Activated CD4-positive, alpha-beta T cell treated with anti-CD3 and anti-CD28 coated beads, Interleukin-2, amount 10 ng/mL, durations not matched to agents 7 days and 5 days (primary cell): ENCODE measurements around the gene STRBP. TPM values are rescaled to one million over a fixed set of nuclear protein-coding genes. Genes with fewer than 3 reads are reported as not detected.
A peak's percentile ranks its signal among the peaks of the same experiment; 100 is the strongest.
"Not testable (repeated sequence)": the region's sequence is repeated elsewhere in the genome, so short reads cannot be mapped to it uniquely, and the experiment has no call there.

Experiments used
- CTCF ChIA-PET: fragments of 350-600 bp; sonication (Branson Sonifier 250); formaldehyde crosslinking; loops from one replicate; lab custom pipeline; 2021; ENCODE audit warnings: antibody characterized with exemption; lab: Charles Lee
- POLR2A ChIA-PET: fragments of 350-600 bp; sonication (Branson Sonifier 250); formaldehyde crosslinking; loops from one replicate; lab custom pipeline; 2021; ENCODE audit warnings: antibody characterized with exemption; lab: Charles Lee
- DNase-seq: peaks from one replicate; pipeline ENCODE4 v3.0.0-alpha.2; 2020
- H3K27ac Mint-ChIP-seq: one replicate; pipeline ENCODE4 v1.8.0; 2021; ENCODE audit warnings: mild to moderate bottlenecking, moderate library complexity, mixed read lengths
- H3K27me3 Mint-ChIP-seq: one replicate; pipeline ENCODE4 v1.8.0; 2021; ENCODE audit warnings: mixed read lengths
- H3K36me3 Mint-ChIP-seq: one replicate; pipeline ENCODE4 v1.8.0; 2021; ENCODE audit warnings: low read depth, mixed read lengths
- H3K4me1 Mint-ChIP-seq: one replicate; pipeline ENCODE4 v1.8.0; 2021; ENCODE audit warnings: mixed read lengths
- H3K4me3 Mint-ChIP-seq: one replicate; pipeline ENCODE4 v1.8.0; 2021; ENCODE audit warnings: mild to moderate bottlenecking, moderate library complexity, mixed read lengths
- H3K9me3 Mint-ChIP-seq: one replicate; pipeline ENCODE4 v1.8.0; 2021; ENCODE audit warnings: mixed read lengths
- total RNA-seq, 2 experiments: library from RNA; stranded (reverse); gene quantifications; one replicate each; pipeline ENCODE4 v1.2.3, GENCODE V29; 2021

STRBP gene
- total RNA-seq, 2 experiments from 2014 or later = 16.8 to 20.1 TPM

GRCh38 chr9:123301936-123302335, 33.5 kb upstream of the STRBP start:
- DNase-seq, H3K4me3 Mint-ChIP-seq, H3K9me3 Mint-ChIP-seq, H3K27ac Mint-ChIP-seq, H3K27me3 Mint-ChIP-seq, CTCF ChIA-PET, H3K36me3 Mint-ChIP-seq: not testable (repeated sequence)
- peaks cover 34% of the 10 kb centered on the region for H3K4me1 Mint-ChIP-seq
- POLR2A ChIA-PET = interaction anchor here (0.6 kb wide), 1 partner anchor 57 kb away, joined by 7 read pairs; no protein-coding TSS in a partner anchor

- DNase-seq = no peak
- Mint-ChIP-seq H3K27me3 (no peaks in the 10 kb centered on the region), H3K9me3 (no peaks in the 10 kb centered on the region), H3K27ac (no peak overlapping the region), H3K36me3 (no peaks in the 10 kb centered on the region), H3K4me1 (peaks cover 34% of the 10 kb centered on the region), H3K4me3 (no peak overlapping the region)
- ChIA-PET CTCF (no interaction called here), POLR2A (no interaction called here)
Measured at GRCh38 chr9:123300554-123300953, 32.2 kb upstream of the STRBP start.

DNA sequence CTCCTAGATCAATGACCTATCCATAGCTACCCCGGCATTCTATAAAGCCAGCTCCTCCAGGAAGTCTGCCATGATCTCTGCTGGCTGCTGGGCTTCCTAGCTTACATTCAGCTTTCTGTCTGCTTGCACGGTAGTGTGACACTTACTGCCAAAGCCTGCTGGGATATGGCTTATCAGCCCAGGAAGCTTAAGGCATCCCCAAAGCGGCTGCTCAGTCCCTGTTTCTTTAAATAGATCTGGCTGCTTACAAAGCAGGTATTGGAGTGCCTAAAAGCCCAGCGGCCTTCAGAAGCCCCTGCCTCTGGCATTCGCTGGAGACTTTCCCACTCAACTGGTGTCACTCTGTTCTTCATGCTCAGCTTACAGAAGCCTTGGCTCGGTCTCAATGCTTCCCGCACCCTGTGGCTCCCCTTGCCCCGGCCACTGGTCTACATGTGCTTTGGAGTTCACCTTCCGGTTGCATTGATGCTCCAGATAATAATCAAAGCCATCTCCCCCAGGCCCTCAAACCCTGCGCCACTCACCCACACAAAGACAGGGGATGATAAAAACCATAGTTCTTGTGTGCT, 31.3 kb upstream of the STRBP start:
- Mint-ChIP-seq H3K9me3 (no peaks in the 10 kb centered on the region), H3K27ac (no peak overlapping the region), H3K4me3 (no peak overlapping the region), H3K27me3 (no peaks in the 10 kb centered on the region), H3K36me3 (no peaks in the 10 kb centered on the region), H3K4me1 (peaks cover 26% of the 10 kb centered on the region)
- DNase-seq = no peak
- ChIA-PET CTCF (interaction anchor here (1.6 kb wide), 1 partner anchor 11 kb away, joined by 6 read pairs; no protein-coding TSS in a partner anchor), POLR2A (no interaction called here)

DNA sequence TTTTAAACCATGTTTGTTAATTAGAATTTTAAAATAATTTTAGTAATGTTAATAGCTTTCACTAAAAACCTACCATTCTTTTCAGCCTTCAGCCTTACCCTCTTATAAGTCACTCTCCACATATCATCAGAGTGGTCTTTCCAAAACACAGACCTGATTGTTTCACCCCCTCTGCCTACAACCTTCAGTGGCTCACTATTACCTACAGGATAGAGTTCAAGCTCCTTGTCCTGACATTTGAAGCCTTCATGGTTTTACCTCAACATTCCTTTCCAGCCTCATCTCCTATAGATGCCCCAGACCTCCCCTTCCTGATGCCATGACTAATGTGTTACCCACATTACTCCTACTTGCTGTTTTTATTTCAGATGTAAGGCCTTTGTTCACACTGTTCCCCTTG, 27.8 kb upstream of the STRBP start:
- CTCF ChIA-PET = interaction anchor here (0.7 kb wide), 1 partner anchor 29 kb away, joined by 3 read pairs; no protein-coding TSS in a partner anchor
- Mint-ChIP-seq H3K27me3 (peaks cover 4% of the 10 kb centered on the region), H3K27ac (no peak overlapping the region), H3K4me3 (no peak overlapping the region), H3K9me3 (no peaks in the 10 kb centered on the region), H3K4me1 (peaks cover 1% of the 10 kb centered on the region), H3K36me3 (no peaks in the 10 kb centered on the region)
- DNase-seq = no peak
- POLR2A ChIA-PET = no interaction called here

GRCh38 chr9:123291736-123292135, 23.4 kb upstream of the STRBP start:
- H3K27ac Mint-ChIP-seq = no peak overlapping the region
- POLR2A ChIA-PET = no interaction called here
- peak; percentile 22 for DNase-seq
- no peaks in the 10 kb centered on the region for H3K9me3 Mint-ChIP-seq
- H3K4me1 Mint-ChIP-seq = no peaks in the 10 kb centered on the region
- no peak overlapping the region for H3K4me3 Mint-ChIP-seq
- CTCF ChIA-PET = no interaction called here
- H3K27me3 Mint-ChIP-seq = peaks cover 4% of the 10 kb centered on the region
- no peaks in the 10 kb centered on the region for H3K36me3 Mint-ChIP-seq

DNA sequence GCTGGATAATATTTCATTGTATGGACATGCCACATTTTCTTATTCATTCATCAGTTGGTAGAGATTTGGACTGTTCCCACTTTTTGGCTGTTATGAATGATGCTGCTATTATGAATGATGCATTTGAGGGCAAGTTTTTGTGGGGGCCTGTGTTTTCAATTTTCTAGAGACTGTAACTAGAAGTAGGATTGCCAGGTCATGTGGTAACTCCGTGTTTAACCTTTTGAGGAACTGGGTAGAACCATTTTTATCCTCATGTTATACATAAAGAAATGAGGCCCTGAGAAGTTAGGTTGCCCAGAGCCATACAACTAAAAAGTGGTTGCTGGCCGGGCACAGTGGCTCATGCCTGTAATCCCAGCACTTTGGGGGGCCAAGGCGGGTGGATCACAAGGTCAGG, 22.4 kb upstream of the STRBP start:
- ChIA-PET CTCF (no interaction called here), POLR2A (no interaction called here)
- H3K27ac Mint-ChIP-seq = no peak overlapping the region
- H3K27me3 Mint-ChIP-seq = peaks cover 4% of the 10 kb centered on the region
- no peaks in the 10 kb centered on the region for H3K9me3 Mint-ChIP-seq
- no peak for DNase-seq
- no peak overlapping the region for H3K4me3 Mint-ChIP-seq
- no peaks in the 10 kb centered on the region for H3K36me3 Mint-ChIP-seq
- no peaks in the 10 kb centered on the region for H3K4me1 Mint-ChIP-seq

- CTCF ChIA-PET = interaction anchor here (0.6 kb wide), 1 partner anchor 189 kb away, joined by 3 read pairs; no protein-coding TSS in a partner anchor
- DNase-seq = no peak
- POLR2A ChIA-PET = no interaction called here
- no peak overlapping the region for H3K4me3 Mint-ChIP-seq
- no peaks in the 10 kb centered on the region for H3K4me1 Mint-ChIP-seq
- H3K27ac Mint-ChIP-seq = no peak overlapping the region
- H3K36me3 Mint-ChIP-seq = no peaks in the 10 kb centered on the region
- H3K27me3 Mint-ChIP-seq = peaks cover 4% of the 10 kb centered on the region
- no peaks in the 10 kb centered on the region for H3K9me3 Mint-ChIP-seq
Measured at GRCh38 chr9:123287639-123288038, 19.3 kb upstream of the STRBP start.

- no peaks in the 10 kb centered on the region for H3K36me3 Mint-ChIP-seq
- no peaks in the 10 kb centered on the region for H3K9me3 Mint-ChIP-seq
- DNase-seq = no peak
- H3K27ac Mint-ChIP-seq = no peak overlapping the region
- no peaks in the 10 kb centered on the region for H3K27me3 Mint-ChIP-seq
- POLR2A ChIA-PET = no interaction called here
- CTCF ChIA-PET = interaction anchor here (0.8 to 1.2 kb wide), 2 partner anchors 17 to 32 kb away, joined by 3 read pairs; no protein-coding TSS in a partner anchor
- H3K4me3 Mint-ChIP-seq = no peak overlapping the region
- H3K4me1 Mint-ChIP-seq = no peaks in the 10 kb centered on the region
Measured at GRCh38 chr9:123286324-123286723, 17.9 kb upstream of the STRBP start.

GRCh38 chr9:123284656-123285055, 16.3 kb upstream of the STRBP start:
- ChIA-PET CTCF (no interaction called here), POLR2A (no interaction called here)
- Mint-ChIP-seq H3K9me3 (no peaks in the 10 kb centered on the region), H3K4me1 (no peaks in the 10 kb centered on the region), H3K36me3 (no peaks in the 10 kb centered on the region), H3K27ac (no peak overlapping the region), H3K4me3 (no peak overlapping the region), H3K27me3 (no peaks in the 10 kb centered on the region)
- no peak for DNase-seq

DNA sequence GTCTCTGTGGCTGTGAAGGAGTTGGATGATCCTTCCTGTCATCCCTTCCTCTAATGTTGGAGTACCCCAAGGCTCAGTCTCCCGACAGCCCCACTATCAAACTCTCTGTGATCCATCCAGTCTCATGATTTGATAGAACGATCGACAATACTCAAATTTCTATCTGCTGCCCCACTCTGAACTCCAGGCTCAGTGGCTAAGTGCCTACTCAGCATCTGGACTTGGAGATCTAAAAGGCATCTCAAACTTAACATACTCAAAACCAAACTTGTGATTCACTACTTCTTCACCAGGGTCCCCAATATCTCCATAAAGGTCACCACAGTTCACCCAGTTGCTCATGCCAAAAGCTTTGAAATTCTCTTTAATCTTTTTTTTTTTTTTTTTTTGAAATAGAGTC, 15.1 kb upstream of the STRBP start:
- POLR2A ChIA-PET = no interaction called here
- CTCF ChIA-PET = no interaction called here
- Mint-ChIP-seq H3K9me3 (peaks cover 4% of the 10 kb centered on the region), H3K27ac (no peak overlapping the region), H3K4me1 (no peaks in the 10 kb centered on the region), H3K27me3 (no peaks in the 10 kb centered on the region), H3K36me3 (no peaks in the 10 kb centered on the region), H3K4me3 (no peak overlapping the region)
- no peak for DNase-seq

DNA sequence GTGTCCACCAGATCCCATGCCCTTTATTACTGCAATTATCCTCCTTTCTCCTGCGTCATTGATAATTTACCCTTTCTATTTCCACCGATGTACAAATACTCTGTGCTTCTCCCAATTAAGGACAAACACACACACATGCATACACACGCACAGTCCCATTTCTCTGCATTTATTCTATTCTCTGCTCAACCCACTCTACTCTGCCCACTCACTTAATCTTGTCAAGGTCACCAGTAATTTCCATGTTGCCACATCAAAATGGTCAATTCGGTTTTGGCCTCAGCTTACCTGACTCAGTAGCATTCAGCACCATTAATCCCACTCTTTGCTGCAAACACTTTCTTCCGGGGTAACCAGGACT, 14.6 kb upstream of the STRBP start:
- Mint-ChIP-seq H3K27ac (no peak overlapping the region), H3K9me3 (peaks cover 4% of the 10 kb centered on the region), H3K4me3 (no peak overlapping the region), H3K4me1 (no peaks in the 10 kb centered on the region), H3K27me3 (no peaks in the 10 kb centered on the region), H3K36me3 (no peaks in the 10 kb centered on the region)
- CTCF ChIA-PET = interaction anchor here (1.5 kb wide), 1 partner anchor 14 kb away, joined by 3 read pairs; no protein-coding TSS in a partner anchor
- POLR2A ChIA-PET = no interaction called here
- no peak for DNase-seq

DNA sequence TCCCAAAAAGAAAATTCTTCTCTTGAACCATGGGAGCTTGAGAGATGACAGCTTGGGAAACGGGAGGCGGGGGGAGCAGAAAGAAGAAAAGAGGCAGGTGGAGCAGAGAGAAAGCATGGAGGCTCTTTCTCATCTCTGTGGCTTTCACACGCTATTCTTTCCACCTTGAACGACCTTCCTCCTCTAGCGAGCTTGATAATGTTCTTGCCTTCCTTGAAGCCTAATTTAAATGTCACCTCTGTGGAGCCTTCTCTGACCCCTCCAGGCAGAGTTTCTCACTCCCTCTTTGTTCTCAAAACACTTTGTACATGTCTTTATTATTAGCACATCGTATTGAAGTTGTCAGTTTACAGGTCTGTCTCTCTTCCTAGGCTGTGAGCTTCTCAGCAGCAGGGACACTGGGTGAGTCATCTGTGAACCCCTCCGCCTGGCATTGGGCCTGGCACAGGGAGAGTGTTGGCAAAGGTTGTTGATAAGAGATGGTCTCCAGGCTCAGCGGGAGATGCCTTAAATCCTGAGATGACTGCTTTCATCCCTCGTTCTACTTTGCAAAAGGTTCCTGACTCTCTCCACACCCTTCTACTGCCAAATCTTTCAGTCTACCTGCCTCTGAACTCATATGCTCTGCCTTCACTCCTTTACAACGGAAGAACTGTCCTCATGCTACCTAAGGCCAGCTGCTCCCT, 14.1 kb upstream of the STRBP start:
- H3K36me3 Mint-ChIP-seq = no peaks in the 10 kb centered on the region
- DNase-seq = no peak
- H3K27me3 Mint-ChIP-seq = no peaks in the 10 kb centered on the region
- POLR2A ChIA-PET = no interaction called here
- H3K4me3 Mint-ChIP-seq = no peak overlapping the region
- H3K9me3 Mint-ChIP-seq = peaks cover 4% of the 10 kb centered on the region
- H3K4me1 Mint-ChIP-seq = no peaks in the 10 kb centered on the region
- no peak overlapping the region for H3K27ac Mint-ChIP-seq
- CTCF ChIA-PET = interaction anchor here (1.5 kb wide), 1 partner anchor 14 kb away, joined by 3 read pairs; no protein-coding TSS in a partner anchor

- H3K27ac Mint-ChIP-seq = no peak overlapping the region
- H3K4me1 Mint-ChIP-seq = no peaks in the 10 kb centered on the region
- peaks cover 4% of the 10 kb centered on the region for H3K9me3 Mint-ChIP-seq
- no peak for DNase-seq
- ChIA-PET POLR2A (no interaction called here), CTCF (interaction anchor here (0.9 to 1.7 kb wide), 5 partner anchors 11 to 62 kb away, joined by 3 read pairs; no protein-coding TSS in a partner anchor)
- no peaks in the 10 kb centered on the region for H3K36me3 Mint-ChIP-seq
- no peaks in the 10 kb centered on the region for H3K27me3 Mint-ChIP-seq
- no peak overlapping the region for H3K4me3 Mint-ChIP-seq
Measured at GRCh38 chr9:123281659-123282350, 13.4 kb upstream of the STRBP start.
